CD14-positive monocyte (primary cell): Measurements from ENCODE around the gene DLL3. TPM values are rescaled to one million over a fixed set of nuclear protein-coding genes. Genes with fewer than 3 reads are reported as not detected.

Experiments
- DNase-seq, 3 donors: peaks; one replicate each; pipeline ENCODE4 v3.0.0-alpha.2; 2011 to 2022
- H2AFZ ChIP-seq: 2 replicates; pipeline ENCODE4 v1.6.0; 2012; ENCODE audit warnings: mild to moderate bottlenecking, low read depth, low read length, inconsistent platforms; ENCODE audit not compliant: insufficient read depth, poor library complexity, severe bottlenecking
- H3K27ac ChIP-seq, 2 donors: 1 replicate in 1 of 2; 2 replicates in 1 of 2; pipeline ENCODE4 v1.5.1; 2012 to 2013; ENCODE audit warnings: low read length in 2 of 2, control low read depth in 1 of 2, inconsistent platforms in 1 of 2, low read depth in 1 of 2, mild to moderate bottlenecking in 1 of 2
- H3K27me3 ChIP-seq, 2 donors: one replicate each; pipeline versions ENCODE4 v1.6.0 to v1.6.1; 2011 to 2013; ENCODE audit warnings: low read length in 2 of 2; ENCODE audit not compliant: control insufficient read depth in 2 of 2, insufficient read depth in 2 of 2
- H3K36me3 ChIP-seq, 2 donors: replicated peaks in 1 of 2; 1 replicate in 1 of 2; 2 replicates in 1 of 2; pipeline versions ENCODE4 v1.5.1 to v1.6.1; 2012 to 2013; ENCODE audit warnings: low read length in 2 of 2, control low read depth in 1 of 2, inconsistent platforms in 1 of 2, mild to moderate bottlenecking in 1 of 2; ENCODE audit not compliant: insufficient read depth in 2 of 2, control insufficient read depth in 1 of 2
- H3K4me1 ChIP-seq, 2 donors: 1 replicate in 1 of 2; 2 replicates in 1 of 2; pipeline versions ENCODE4 v1.5.1 to v1.6.1; 2012 to 2013; ENCODE audit warnings: low read length in 2 of 2, control low read depth in 1 of 2, inconsistent platforms in 1 of 2, mild to moderate bottlenecking in 1 of 2, moderate library complexity in 1 of 2; ENCODE audit not compliant: insufficient read depth in 2 of 2, control insufficient read depth in 1 of 2
- H3K4me2 ChIP-seq: replicated peaks from 2 replicates; pipeline ENCODE3; 2012; ENCODE audit warnings: low read length, moderate library complexity, mild to moderate bottlenecking; ENCODE audit not compliant: poor library complexity, severe bottlenecking; ENCODE audit errors: extremely low read depth
- H3K4me3 ChIP-seq, 3 experiments: fragments of 200-600 bp in 1 of 3; sonication (generic) in 1 of 3; replicated peaks in 1 of 3; 1 replicate in 2 of 3; 2 replicates in 1 of 3; pipeline ENCODE4 v1.5.1; 2011 to 2013; ENCODE audit warnings: low read length in 3 of 3, mild to moderate bottlenecking in 3 of 3, control low read depth in 2 of 3, low read depth in 2 of 3, inconsistent platforms in 1 of 3, moderate library complexity in 1 of 3
- H3K79me2 ChIP-seq: 2 replicates; pipeline ENCODE4 v1.6.0; 2012; ENCODE audit warnings: mild to moderate bottlenecking, control low read depth, inconsistent platforms, low read length, moderate library complexity; ENCODE audit not compliant: insufficient read depth
- H3K9ac ChIP-seq: 2 replicates; pipeline ENCODE4 v1.6.0; 2017; ENCODE audit warnings: low read length, mild to moderate bottlenecking; ENCODE audit not compliant: insufficient read depth, poor library complexity, severe bottlenecking
- H3K9me3 ChIP-seq, 2 donors: replicated peaks in 1 of 2; 1 replicate in 1 of 2; 2 replicates in 1 of 2; pipeline versions ENCODE4 v1.5.1 to v1.6.1; 2012 to 2013; ENCODE audit warnings: low read length in 2 of 2, control low read depth in 1 of 2; ENCODE audit not compliant: control insufficient read depth in 1 of 2, insufficient read depth in 1 of 2
- H4K20me1 ChIP-seq: 2 replicates; pipeline ENCODE4 v1.6.0; 2012; ENCODE audit warnings: mild to moderate bottlenecking, low read length, control low read depth, moderate library complexity; ENCODE audit not compliant: insufficient read depth
- H3K27ac Mint-ChIP-seq, 7 donors: one replicate each; pipeline ENCODE4 v1.8.0; 2020; ENCODE audit warnings: mild to moderate bottlenecking in 7 of 7, mixed read lengths in 7 of 7, moderate library complexity in 6 of 7, inconsistent platforms in 2 of 7
- H3K27me3 Mint-ChIP-seq, 3 donors: one replicate each; pipeline ENCODE4 v1.8.0; 2021 to 2022; ENCODE audit warnings: low read depth in 3 of 3, mild to moderate bottlenecking in 3 of 3, mixed read lengths in 3 of 3, moderate library complexity in 3 of 3, inconsistent platforms in 1 of 3
- H3K36me3 Mint-ChIP-seq, 2 donors: one replicate each; pipeline ENCODE4 v1.8.0; 2020; ENCODE audit warnings: mixed read lengths in 2 of 2, inconsistent platforms in 1 of 2, mild to moderate bottlenecking in 1 of 2
- H3K4me1 Mint-ChIP-seq: one replicate; pipeline ENCODE4 v1.8.0; 2020; ENCODE audit warnings: mild to moderate bottlenecking, mixed read lengths
- H3K4me3 Mint-ChIP-seq, 2 donors: one replicate each; pipeline ENCODE4 v1.8.0; 2020; ENCODE audit warnings: mild to moderate bottlenecking in 2 of 2, mixed read lengths in 2 of 2, moderate library complexity in 1 of 2
- H3K9me3 Mint-ChIP-seq, 7 donors: one replicate each; pipeline ENCODE4 v1.8.0; 2020 to 2022; ENCODE audit warnings: mixed read lengths in 7 of 7, mild to moderate bottlenecking in 6 of 7, moderate library complexity in 6 of 7, inconsistent platforms in 2 of 7
- WGBS: methylation state at CpG from one replicate; pipeline ENCODE4 v1.1.5; 2013; ENCODE audit warnings: missing lambda C conversion rate; ENCODE audit not compliant: insufficient coverage; 5-methylcytosine and 5-hydroxymethylcytosine counted together
- intact Hi-C, 2 donors: fragments of 100-400 bp; cut with micrococcal nuclease; formaldehyde crosslinking; loops; one replicate each; pipeline versions ENCODE4 v1.15.0 to v1.15.1; 2023
- polyA plus RNA-seq, 3 donors: library from polyadenylated mRNA; depleted of rRNA in 1 of 3; unstranded in 2 of 3; stranded (reverse) in 1 of 3; fragments of 300-500 nt in 2 of 3; fragments of >200 nt in 1 of 3; fragmentation: Illumina TruSeq in 2 of 3; gene quantifications; 1 replicate in 2 of 3; 2 replicates in 1 of 3; pipeline ENCODE4 v1.2.3, GENCODE V29; 2012 to 2021
- TF ChIP-seq, protein P1 (sequence below): fragments of 200-600 bp; IDR thresholded peaks from one replicate; pipeline ENCODE4 v1.8.0; 2022; ENCODE audit warnings: antibody characterized with exemption, mild to moderate bottlenecking

The DLL3 gene
- polyA plus RNA-seq, 3 donors = not detected

GRCh38 chr19:39471756-39472536, 26.8 kb upstream of the DLL3 start:
- 84% methylated on average over 6 of the region's 8 CpGs for WGBS
- H3K4me1 Mint-ChIP-seq = no peaks in the 10 kb centered on the region
- peak overlapping the region in 3 of 7 donors; percentile 37 to 41 (median 38) for H3K27ac Mint-ChIP-seq
- no peak overlapping the region for H3K4me3 Mint-ChIP-seq
- Histone ChIP-seq H3K27me3 (no peaks in the 10 kb centered on the region), H4K20me1 (peaks cover 12% of the 10 kb centered on the region), H3K9me3 (no peaks in the 10 kb centered on the region), H3K9ac (no peak overlapping the region), H3K27ac (no peak overlapping the region), H2AFZ (no peak overlapping the region), H3K79me2 (no peaks in the 10 kb centered on the region), H3K4me3 (no peak overlapping the region), H3K4me2 (no peak overlapping the region), H3K36me3 (peaks cover 90 to 100% of the 10 kb centered on the region in 2 donors), H3K4me1 (no peaks in the 10 kb centered on the region)
- intact Hi-C loops = loop anchor here in 1 of 2 donors (5.0 kb wide), 1 partner anchor 60 kb away; the partner anchor contains the start of gene EID2B
- H3K36me3 Mint-ChIP-seq = peaks cover 87 to 97% of the 10 kb centered on the region in 2 donors
- H3K9me3 Mint-ChIP-seq = no peaks in the 10 kb centered on the region
- TF ChIP-seq, protein P1, sequence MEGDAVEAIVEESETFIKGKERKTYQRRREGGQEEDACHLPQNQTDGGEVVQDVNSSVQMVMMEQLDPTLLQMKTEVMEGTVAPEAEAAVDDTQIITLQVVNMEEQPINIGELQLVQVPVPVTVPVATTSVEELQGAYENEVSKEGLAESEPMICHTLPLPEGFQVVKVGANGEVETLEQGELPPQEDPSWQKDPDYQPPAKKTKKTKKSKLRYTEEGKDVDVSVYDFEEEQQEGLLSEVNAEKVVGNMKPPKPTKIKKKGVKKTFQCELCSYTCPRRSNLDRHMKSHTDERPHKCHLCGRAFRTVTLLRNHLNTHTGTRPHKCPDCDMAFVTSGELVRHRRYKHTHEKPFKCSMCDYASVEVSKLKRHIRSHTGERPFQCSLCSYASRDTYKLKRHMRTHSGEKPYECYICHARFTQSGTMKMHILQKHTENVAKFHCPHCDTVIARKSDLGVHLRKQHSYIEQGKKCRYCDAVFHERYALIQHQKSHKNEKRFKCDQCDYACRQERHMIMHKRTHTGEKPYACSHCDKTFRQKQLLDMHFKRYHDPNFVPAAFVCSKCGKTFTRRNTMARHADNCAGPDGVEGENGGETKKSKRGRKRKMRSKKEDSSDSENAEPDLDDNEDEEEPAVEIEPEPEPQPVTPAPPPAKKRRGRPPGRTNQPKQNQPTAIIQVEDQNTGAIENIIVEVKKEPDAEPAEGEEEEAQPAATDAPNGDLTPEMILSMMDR = no peak
- DNase-seq = no peak
- H3K27me3 Mint-ChIP-seq = no peaks in the 10 kb centered on the region

DNA sequence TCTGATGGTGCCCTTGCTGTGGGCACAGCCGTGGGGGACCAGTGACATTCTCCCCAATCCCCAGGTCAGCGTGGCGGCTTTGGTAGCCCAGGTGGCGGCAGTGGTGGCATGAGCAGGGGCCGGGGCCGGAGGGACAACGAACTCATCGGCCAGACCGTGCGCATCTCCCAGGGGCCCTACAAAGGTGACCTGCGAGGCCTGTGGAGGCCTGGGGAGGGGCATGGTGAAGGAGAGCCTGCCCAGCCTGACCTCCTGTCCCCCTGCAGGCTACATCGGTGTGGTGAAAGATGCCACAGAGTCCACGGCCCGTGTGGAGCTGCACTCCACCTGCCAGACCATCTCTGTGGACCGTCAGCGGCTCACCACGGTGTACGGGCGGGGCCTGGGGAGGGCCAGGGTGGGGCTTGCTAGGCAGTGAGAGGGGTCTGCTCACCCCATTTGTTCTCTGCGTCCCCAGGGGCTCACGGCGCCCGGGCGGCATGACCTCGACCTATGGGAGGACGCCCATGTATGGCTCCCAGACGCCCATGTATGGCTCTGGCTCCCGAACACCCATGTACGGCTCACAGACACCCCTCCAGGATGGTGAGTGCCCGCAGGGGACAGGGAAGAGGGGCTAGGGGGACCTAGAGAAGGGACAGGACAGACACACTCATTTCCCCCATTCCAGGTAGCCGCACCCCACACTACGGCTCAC, 25.9 kb upstream of the DLL3 start:
- no peak overlapping the region for H3K4me3 Mint-ChIP-seq
- Histone ChIP-seq H3K36me3 (peaks cover 83 to 91% of the 10 kb centered on the region in 2 donors), H2AFZ (no peak overlapping the region), H3K9me3 (no peaks in the 10 kb centered on the region), H3K4me1 (no peaks in the 10 kb centered on the region), H3K27ac (no peak overlapping the region), H3K9ac (no peak overlapping the region), H3K27me3 (no peaks in the 10 kb centered on the region), H3K4me2 (no peak overlapping the region), H4K20me1 (peaks cover 12% of the 10 kb centered on the region), H3K79me2 (no peaks in the 10 kb centered on the region), H3K4me3 (no peak overlapping the region)
- no peaks in the 10 kb centered on the region for H3K4me1 Mint-ChIP-seq
- H3K27ac Mint-ChIP-seq = peak overlapping the region in 3 of 7 donors; percentile 30 to 37 (median 30)
- TF ChIP-seq, protein P1 = no peak
- H3K9me3 Mint-ChIP-seq = no peaks in the 10 kb centered on the region
- no peak for DNase-seq
- intact Hi-C loops = loop anchor here in 1 of 2 donors (5.0 kb wide), 1 partner anchor 59 kb away; the partner anchor contains the start of gene EID2B
- WGBS = 94% methylated on average over 21 of the region's 32 CpGs
- H3K36me3 Mint-ChIP-seq = peaks cover 81 to 95% of the 10 kb centered on the region in 2 donors
- no peaks in the 10 kb centered on the region for H3K27me3 Mint-ChIP-seq
